IPS DF 6.9 (cell line): ENCODE results near the gene CCDC159.

Experiments used
- DNase-seq: peaks from one replicate; pipeline ENCODE4 v3.0.0-alpha.2; 2013; ENCODE audit warnings: low read depth, low spot score
- H3K27ac ChIP-seq: one replicate; pipeline ENCODE4 v1.5.1; 2013; ENCODE audit warnings: low read length, control low read depth
- H3K27me3 ChIP-seq: 2 replicates; pipeline ENCODE4 v1.6.1; 2013; ENCODE audit warnings: mild to moderate bottlenecking, low read length; ENCODE audit not compliant: control insufficient read depth, insufficient read depth
- H3K36me3 ChIP-seq: 2 replicates; pipeline ENCODE4 v1.6.1; 2013; ENCODE audit warnings: low read length; ENCODE audit not compliant: control insufficient read depth, insufficient read depth
- H3K4me1 ChIP-seq: 2 replicates; pipeline ENCODE4 v1.6.1; 2013; ENCODE audit warnings: low read length; ENCODE audit not compliant: control insufficient read depth, insufficient read depth
- H3K4me3 ChIP-seq: 2 replicates; pipeline ENCODE4 v1.5.1; 2013; ENCODE audit warnings: mild to moderate bottlenecking, low read length
- H3K9me3 ChIP-seq: 2 replicates; pipeline ENCODE4 v1.6.1; 2013; ENCODE audit warnings: low read length, inconsistent platforms; ENCODE audit not compliant: control insufficient read depth, insufficient read depth
- WGBS: extraction: QIAGEN DNeasy Blood & Tissue Kit; methylation state at CpG from one replicate; pipeline ENCODE4 v1.1.7; 2013; ENCODE audit warnings: mixed read lengths, missing lambda C conversion rate; ENCODE audit not compliant: insufficient read length, insufficient coverage; 5-methylcytosine and 5-hydroxymethylcytosine counted together

Gene CCDC159

GRCh38 chr19:11397089-11397610, 50.8 kb downstream of the CCDC159 start:
- WGBS = no CpG with 5 or more reads among the region's 22 CpGs

DNA sequence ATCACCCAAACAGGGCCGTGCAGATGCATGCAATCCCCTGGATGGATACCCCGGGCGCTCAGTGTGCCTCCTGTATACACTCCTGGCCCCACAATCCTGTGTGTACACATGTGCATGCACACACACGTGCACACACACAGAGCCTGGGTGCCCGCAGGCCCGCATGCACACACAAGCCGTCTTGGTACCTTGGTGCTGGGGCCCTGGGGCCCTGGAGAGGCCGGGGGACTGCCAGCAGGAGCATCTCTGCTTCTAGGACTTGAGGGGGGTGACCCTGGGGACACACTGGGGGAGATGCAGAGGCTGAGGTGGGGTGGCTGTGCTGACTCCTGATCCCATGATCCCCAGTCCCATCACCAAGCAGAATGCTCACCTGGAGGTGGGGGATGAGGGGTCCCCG, 53.3 kb downstream of the CCDC159 start:
- no CpG with 5 or more reads among the region's 9 CpGs for WGBS
- H3K4me3 ChIP-seq = no peak overlapping the region

More at GRCh38 chr19:11397089-11397610, 50.8 kb downstream of the CCDC159 start:
- H3K36me3 ChIP-seq = peaks cover 14% of the 10 kb centered on the region
- no peak overlapping the region for H3K27ac ChIP-seq
- no peaks in the 10 kb centered on the region for H3K4me1 ChIP-seq
- no peaks in the 10 kb centered on the region; the same call in 1 of the 2 replicates for H3K27me3 ChIP-seq
- no peak overlapping the region for H3K4me3 ChIP-seq
- H3K9me3 ChIP-seq = no peaks in the 10 kb centered on the region
- DNase-seq = no peak

DNA sequence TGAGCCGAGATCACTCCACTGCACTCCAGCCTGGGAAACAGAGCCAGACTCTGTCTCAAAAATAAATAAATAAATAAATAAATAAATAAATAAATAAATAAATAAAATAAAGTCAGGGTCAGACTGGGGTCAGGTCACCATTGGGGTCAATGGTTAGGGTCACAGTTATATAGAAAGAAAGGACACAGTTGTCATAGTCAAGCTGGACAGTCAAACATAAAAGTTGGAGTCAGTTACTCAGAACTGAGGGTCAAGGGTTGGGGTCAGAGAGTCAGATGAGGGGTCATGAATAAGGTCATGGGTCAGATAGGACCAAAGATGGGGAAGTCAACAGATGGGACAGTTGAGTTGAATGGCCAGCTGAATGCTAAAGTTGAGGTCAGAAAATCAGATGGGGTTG, 54.5 kb downstream of the CCDC159 start:
- Histone ChIP-seq H3K4me1 (no peaks in the 10 kb centered on the region), H3K27me3 (no peaks in the 10 kb centered on the region; the same call in 1 of the 2 replicates), H3K4me3 (no peak overlapping the region), H3K36me3 (peaks cover 16% of the 10 kb centered on the region), H3K27ac (no peak overlapping the region), H3K9me3 (no peaks in the 10 kb centered on the region)
- DNase-seq = no peak
- WGBS = no CpG with 5 or more reads among the region's 1 CpG

More for the DNA sequence above, 53.3 kb downstream of the CCDC159 start:
- Histone ChIP-seq H3K27me3 (no peaks in the 10 kb centered on the region; the same call in 1 of the 2 replicates), H3K4me1 (no peaks in the 10 kb centered on the region), H3K27ac (no peak overlapping the region), H3K9me3 (no peaks in the 10 kb centered on the region), H3K36me3 (peaks cover 16% of the 10 kb centered on the region)
- no peak for DNase-seq

GRCh38 chr19:11401808-11402543, 55.7 kb downstream of the CCDC159 start:
- no CpG with 5 or more reads among the region's 9 CpGs for WGBS
- DNase-seq = no peak
- no peaks in the 10 kb centered on the region for H3K9me3 ChIP-seq
- peaks cover 19% of the 10 kb centered on the region for H3K36me3 ChIP-seq
- no peaks in the 10 kb centered on the region for H3K4me1 ChIP-seq
- H3K27me3 ChIP-seq = no peaks in the 10 kb centered on the region; the same call in 1 of the 2 replicates
- no peak overlapping the region for H3K27ac ChIP-seq
- no peak overlapping the region for H3K4me3 ChIP-seq
